Suppressor macrophage treated with lipopolysaccharide for 4 hours (primary cell): ENCODE data around the gene PRG2.
"Not testable (repeated sequence)": the region's sequence is repeated elsewhere in the genome, so short reads cannot be mapped to it uniquely, and the experiment has no call there.

Source experiments
- DNase-seq: peaks from one replicate; pipeline ENCODE4 v3.0.0-alpha.2; 2020

The PRG2 gene

GRCh38 chr11:57342702-57343101, 47.7 kb downstream of the PRG2 start:
- DNase-seq: no peak

GRCh38 chr11:57341250-57341808, 49.1 kb downstream of the PRG2 start:
- no peak for DNase-seq

GRCh38 chr11:57340039-57340615, 50.3 kb downstream of the PRG2 start:
- DNase-seq: no peak

- DNase-seq: no peak
Observed at GRCh38 chr11:57339328-57339727, 51.1 kb downstream of the PRG2 start.

- no peak for DNase-seq
Observed at GRCh38 chr11:57338142-57338541, 52.3 kb downstream of the PRG2 start, which contains the start of gene P2RX3. P2RX3 (plus strand) TSS chr11:57338352; CDS start chr11:57338551, 199 bp downstream.

GRCh38 chr11:57336856-57337255, 53.6 kb downstream of the PRG2 start:
- DNase-seq: not testable (repeated sequence)
